ENCODE data around the gene UNC80. TPM values are rescaled to one million over a fixed set of nuclear protein-coding genes. Genes with fewer than 3 reads are reported as not detected.

Gene UNC80
- total RNA-seq, 1 experiment from 2014 or later: 0.48 TPM

DNA sequence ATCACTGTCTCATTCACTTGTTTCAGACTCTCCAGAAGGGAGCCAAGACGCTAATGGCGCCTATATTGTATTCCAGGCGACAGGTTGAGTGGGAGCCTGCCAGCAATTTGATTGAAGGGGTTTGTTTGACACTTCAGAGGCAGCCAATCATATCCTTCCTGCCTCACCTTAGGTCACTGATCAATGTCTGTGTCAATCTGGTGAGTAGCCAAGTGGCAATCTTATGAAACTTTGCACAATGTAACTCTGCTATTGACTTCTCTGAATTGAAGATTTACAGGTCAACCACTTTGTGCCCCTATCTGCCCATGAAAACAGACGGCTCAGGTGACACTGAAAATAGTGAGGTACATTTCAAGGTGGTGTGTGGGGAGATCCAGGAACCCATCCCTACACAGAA lies 198.1 kb downstream of the UNC80 start:
- Mint-ChIP-seq H3K36me3 (no peaks in the 10 kb centered on the region), H3K4me3 (no peak overlapping the region), H3K9me3 (no peaks in the 10 kb centered on the region), H3K27me3 (ENCODE audit: low read depth) (0 out of 2 replicates have a peak, but pooled peaks cover 4% of the 10 kb centered on the region), H3K27ac (no peak overlapping the region), H3K4me1 (no peaks in the 10 kb centered on the region)
- no peak for DNase-seq (ENCODE audit: low spot score)
- ChIA-PET POLR2A (no interaction called here), CTCF (interaction anchor here (1.0 kb wide), 1 partner anchor 8 kb away, joined by 3 read pairs; no protein-coding TSS in a partner anchor)
- no peak for ATAC-seq
- no peak for TF ChIP-seq ATF1 (CRISPR knock-in tag; IDR thresholded peaks at IDR 0.05)
- TF ChIP-seq, protein P1, sequence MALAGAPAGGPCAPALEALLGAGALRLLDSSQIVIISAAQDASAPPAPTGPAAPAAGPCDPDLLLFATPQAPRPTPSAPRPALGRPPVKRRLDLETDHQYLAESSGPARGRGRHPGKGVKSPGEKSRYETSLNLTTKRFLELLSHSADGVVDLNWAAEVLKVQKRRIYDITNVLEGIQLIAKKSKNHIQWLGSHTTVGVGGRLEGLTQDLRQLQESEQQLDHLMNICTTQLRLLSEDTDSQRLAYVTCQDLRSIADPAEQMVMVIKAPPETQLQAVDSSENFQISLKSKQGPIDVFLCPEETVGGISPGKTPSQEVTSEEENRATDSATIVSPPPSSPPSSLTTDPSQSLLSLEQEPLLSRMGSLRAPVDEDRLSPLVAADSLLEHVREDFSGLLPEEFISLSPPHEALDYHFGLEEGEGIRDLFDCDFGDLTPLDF (CRISPR knock-in tag; IDR thresholded peaks at IDR 0.05): no peak
- TF ChIP-seq MYBL2 (CRISPR knock-in tag; IDR thresholded peaks at IDR 0.05): no peak
- TF ChIP-seq FOXJ3 (CRISPR knock-in tag; IDR thresholded peaks at IDR 0.05; ENCODE audit: borderline replicate concordance): no peak

DNA sequence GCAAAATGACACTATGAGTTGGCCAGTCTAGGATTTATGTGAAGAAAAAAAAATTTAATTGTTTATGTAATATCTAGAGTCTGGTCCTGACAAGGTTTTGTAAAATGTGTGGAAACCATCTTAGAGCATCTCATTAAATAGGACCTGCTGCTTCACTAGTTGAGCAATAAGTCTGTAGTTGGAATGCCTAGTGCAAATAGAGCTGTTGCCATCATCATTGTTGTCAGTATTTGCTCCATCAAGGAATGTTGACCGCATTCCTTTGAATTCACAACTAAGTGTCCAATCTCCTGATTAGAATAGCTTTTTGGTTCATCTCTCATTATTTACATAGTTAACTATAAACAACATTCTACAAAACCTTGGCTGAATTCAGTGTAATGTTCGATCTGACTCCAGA lies 198.6 kb downstream of the UNC80 start:
- no peaks in the 10 kb centered on the region for H3K36me3 Mint-ChIP-seq
- ChIA-PET POLR2A (no interaction called here), CTCF (interaction anchor here (3.5 kb wide), 1 partner anchor 9 kb away, joined by 17 read pairs; no protein-coding TSS in a partner anchor)
- no peak overlapping the region for H3K27ac Mint-ChIP-seq
- no peaks in the 10 kb centered on the region for H3K4me1 Mint-ChIP-seq
- DNase-seq (ENCODE audit: low spot score): no peak
- 0 out of 2 replicates have a peak, but pooled peaks cover 4% of the 10 kb centered on the region for H3K27me3 Mint-ChIP-seq (ENCODE audit: low read depth)
- H3K4me3 Mint-ChIP-seq: no peak overlapping the region
- ATAC-seq: no peak
- TF ChIP-seq SP1 (CRISPR knock-in tag; conservative IDR thresholded peaks at IDR 0.05): no peak
- no peak for TF ChIP-seq JUN (CRISPR knock-in tag; IDR thresholded peaks at IDR 0.05)
- TF ChIP-seq JAZF1 (CRISPR knock-in tag; IDR thresholded peaks at IDR 0.05): no peak
- TF ChIP-seq, protein P2, sequence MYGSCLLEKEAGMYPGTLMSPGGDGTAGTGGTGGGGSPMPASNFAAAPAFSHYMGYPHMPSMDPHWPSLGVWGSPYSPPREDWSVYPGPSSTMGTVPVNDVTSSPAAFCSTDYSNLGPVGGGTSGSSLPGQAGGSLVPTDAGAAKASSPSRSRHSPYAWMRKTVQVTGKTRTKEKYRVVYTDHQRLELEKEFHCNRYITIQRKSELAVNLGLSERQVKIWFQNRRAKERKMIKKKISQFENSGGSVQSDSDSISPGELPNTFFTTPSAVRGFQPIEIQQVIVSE (CRISPR knock-in tag; IDR thresholded peaks at IDR 0.05; ENCODE audit: borderline replicate concordance): no peak
- TF ChIP-seq HMGA2 (CRISPR knock-in tag; IDR thresholded peaks at IDR 0.05): no peak
- TF ChIP-seq, protein P3, sequence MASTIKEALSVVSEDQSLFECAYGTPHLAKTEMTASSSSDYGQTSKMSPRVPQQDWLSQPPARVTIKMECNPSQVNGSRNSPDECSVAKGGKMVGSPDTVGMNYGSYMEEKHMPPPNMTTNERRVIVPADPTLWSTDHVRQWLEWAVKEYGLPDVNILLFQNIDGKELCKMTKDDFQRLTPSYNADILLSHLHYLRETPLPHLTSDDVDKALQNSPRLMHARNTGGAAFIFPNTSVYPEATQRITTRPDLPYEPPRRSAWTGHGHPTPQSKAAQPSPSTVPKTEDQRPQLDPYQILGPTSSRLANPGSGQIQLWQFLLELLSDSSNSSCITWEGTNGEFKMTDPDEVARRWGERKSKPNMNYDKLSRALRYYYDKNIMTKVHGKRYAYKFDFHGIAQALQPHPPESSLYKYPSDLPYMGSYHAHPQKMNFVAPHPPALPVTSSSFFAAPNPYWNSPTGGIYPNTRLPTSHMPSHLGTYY (CRISPR knock-in tag; IDR thresholded peaks at IDR 0.05): no peak
- TF ChIP-seq, protein P4, sequence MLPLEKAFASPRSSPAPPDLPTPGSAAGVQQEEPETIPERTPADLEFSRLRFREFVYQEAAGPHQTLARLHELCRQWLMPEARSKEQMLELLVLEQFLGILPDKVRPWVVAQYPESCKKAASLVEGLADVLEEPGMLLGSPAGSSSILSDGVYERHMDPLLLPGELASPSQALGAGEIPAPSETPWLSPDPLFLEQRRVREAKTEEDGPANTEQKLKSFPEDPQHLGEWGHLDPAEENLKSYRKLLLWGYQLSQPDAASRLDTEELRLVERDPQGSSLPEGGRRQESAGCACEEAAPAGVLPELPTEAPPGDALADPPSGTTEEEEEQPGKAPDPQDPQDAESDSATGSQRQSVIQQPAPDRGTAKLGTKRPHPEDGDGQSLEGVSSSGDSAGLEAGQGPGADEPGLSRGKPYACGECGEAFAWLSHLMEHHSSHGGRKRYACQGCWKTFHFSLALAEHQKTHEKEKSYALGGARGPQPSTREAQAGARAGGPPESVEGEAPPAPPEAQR (CRISPR knock-in tag; IDR thresholded peaks at IDR 0.05): no peak
- no peaks in the 10 kb centered on the region for H3K9me3 Mint-ChIP-seq

DNA sequence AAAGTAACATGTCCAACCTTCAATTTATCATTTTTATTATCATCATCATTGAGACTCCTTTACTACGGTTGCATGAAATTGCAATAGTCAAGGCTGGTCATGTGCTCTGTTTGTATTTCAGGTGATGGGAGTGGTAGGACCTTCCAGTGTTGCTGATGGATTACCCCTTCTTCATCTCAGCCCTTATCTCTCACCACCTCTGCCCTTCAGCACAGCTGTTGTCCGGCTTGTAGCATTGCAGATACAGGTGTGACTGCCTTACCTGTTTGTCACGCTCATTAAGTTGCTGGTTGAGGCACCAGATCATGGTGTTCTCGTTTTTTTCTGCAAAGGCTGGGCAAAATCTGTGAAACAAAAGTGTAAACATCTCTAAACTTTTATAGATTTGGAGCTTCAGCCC lies 199.1 kb downstream of the UNC80 start:
- Mint-ChIP-seq H3K36me3 (no peaks in the 10 kb centered on the region), H3K27me3 (ENCODE audit: low read depth) (0 out of 2 replicates have a peak, but pooled peaks cover 4% of the 10 kb centered on the region), H3K4me1 (no peaks in the 10 kb centered on the region), H3K27ac (no peak overlapping the region), H3K9me3 (no peaks in the 10 kb centered on the region), H3K4me3 (no peak overlapping the region)
- CTCF ChIA-PET: interaction anchor here (3.5 kb wide), 1 partner anchor 10 kb away, joined by 17 read pairs; no protein-coding TSS in a partner anchor
- DNase-seq (ENCODE audit: low spot score): no peak
- no peak for ATAC-seq
- POLR2A ChIA-PET: no interaction called here
- TF ChIP-seq EMX1 (CRISPR knock-in tag; IDR thresholded peaks at IDR 0.05) (no peak), ZNF232 (CRISPR knock-in tag; IDR thresholded peaks at IDR 0.05) (no peak), ZNF396 (CRISPR knock-in tag; IDR thresholded peaks at IDR 0.05; ENCODE audit: borderline replicate concordance) (no peak), CREM (CRISPR knock-in tag; IDR thresholded peaks at IDR 0.05) (no peak), ZNF138 (CRISPR knock-in tag; conservative IDR thresholded peaks at IDR 0.05) (no peak), SMAD4 (CRISPR knock-in tag; IDR thresholded peaks at IDR 0.05) (no peak)
- TF ChIP-seq, protein P5, sequence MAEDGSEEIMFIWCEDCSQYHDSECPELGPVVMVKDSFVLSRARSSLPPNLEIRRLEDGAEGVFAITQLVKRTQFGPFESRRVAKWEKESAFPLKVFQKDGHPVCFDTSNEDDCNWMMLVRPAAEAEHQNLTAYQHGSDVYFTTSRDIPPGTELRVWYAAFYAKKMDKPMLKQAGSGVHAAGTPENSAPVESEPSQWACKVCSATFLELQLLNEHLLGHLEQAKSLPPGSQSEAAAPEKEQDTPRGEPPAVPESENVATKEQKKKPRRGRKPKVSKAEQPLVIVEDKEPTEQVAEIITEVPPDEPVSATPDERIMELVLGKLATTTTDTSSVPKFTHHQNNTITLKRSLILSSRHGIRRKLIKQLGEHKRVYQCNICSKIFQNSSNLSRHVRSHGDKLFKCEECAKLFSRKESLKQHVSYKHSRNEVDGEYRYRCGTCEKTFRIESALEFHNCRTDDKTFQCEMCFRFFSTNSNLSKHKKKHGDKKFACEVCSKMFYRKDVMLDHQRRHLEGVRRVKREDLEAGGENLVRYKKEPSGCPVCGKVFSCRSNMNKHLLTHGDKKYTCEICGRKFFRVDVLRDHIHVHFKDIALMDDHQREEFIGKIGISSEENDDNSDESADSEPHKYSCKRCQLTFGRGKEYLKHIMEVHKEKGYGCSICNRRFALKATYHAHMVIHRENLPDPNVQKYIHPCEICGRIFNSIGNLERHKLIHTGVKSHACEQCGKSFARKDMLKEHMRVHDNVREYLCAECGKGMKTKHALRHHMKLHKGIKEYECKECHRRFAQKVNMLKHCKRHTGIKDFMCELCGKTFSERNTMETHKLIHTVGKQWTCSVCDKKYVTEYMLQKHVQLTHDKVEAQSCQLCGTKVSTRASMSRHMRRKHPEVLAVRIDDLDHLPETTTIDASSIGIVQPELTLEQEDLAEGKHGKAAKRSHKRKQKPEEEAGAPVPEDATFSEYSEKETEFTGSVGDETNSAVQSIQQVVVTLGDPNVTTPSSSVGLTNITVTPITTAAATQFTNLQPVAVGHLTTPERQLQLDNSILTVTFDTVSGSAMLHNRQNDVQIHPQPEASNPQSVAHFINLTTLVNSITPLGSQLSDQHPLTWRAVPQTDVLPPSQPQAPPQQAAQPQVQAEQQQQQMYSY (CRISPR knock-in tag; IDR thresholded peaks at IDR 0.05): no peak
- TF ChIP-seq, protein P6, sequence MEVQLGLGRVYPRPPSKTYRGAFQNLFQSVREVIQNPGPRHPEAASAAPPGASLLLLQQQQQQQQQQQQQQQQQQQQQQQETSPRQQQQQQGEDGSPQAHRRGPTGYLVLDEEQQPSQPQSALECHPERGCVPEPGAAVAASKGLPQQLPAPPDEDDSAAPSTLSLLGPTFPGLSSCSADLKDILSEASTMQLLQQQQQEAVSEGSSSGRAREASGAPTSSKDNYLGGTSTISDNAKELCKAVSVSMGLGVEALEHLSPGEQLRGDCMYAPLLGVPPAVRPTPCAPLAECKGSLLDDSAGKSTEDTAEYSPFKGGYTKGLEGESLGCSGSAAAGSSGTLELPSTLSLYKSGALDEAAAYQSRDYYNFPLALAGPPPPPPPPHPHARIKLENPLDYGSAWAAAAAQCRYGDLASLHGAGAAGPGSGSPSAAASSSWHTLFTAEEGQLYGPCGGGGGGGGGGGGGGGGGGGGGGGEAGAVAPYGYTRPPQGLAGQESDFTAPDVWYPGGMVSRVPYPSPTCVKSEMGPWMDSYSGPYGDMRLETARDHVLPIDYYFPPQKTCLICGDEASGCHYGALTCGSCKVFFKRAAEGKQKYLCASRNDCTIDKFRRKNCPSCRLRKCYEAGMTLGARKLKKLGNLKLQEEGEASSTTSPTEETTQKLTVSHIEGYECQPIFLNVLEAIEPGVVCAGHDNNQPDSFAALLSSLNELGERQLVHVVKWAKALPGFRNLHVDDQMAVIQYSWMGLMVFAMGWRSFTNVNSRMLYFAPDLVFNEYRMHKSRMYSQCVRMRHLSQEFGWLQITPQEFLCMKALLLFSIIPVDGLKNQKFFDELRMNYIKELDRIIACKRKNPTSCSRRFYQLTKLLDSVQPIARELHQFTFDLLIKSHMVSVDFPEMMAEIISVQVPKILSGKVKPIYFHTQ (CRISPR knock-in tag; IDR thresholded peaks at IDR 0.05): no peak
- TF ChIP-seq, protein P1 (CRISPR knock-in tag; IDR thresholded peaks at IDR 0.05): no peak

All from WTC11 (cell line).